GM04503 (cell line): Measurements from ENCODE around the gene UBC.
"Not testable (repeated sequence)": the region's sequence is repeated elsewhere in the genome, so short reads cannot be mapped to it uniquely, and the experiment has no call there.

Experiments
- DNase-seq: peaks from one replicate; pipeline ENCODE4 v3.0.0-alpha.2; 2012; ENCODE audit warnings: low read depth

Gene UBC

GRCh38 chr12:124884587-124885438 lies 29.6 kb downstream of the UBC start:
- DNase-seq = no peak

- no peak for DNase-seq
These were observed 31.0 kb downstream of the UBC start for GRCh38 chr12:124883263-124884130.

- no peak for DNase-seq
These were observed 33.3 kb downstream of the UBC start for GRCh38 chr12:124881123-124881522.

- DNase-seq = not testable (repeated sequence)
These were observed 34.1 kb downstream of the UBC start for GRCh38 chr12:124880335-124880734.

GRCh38 chr12:124878795-124879516 lies 35.5 kb downstream of the UBC start:
- DNase-seq = no peak

- no peak for DNase-seq
These were observed 37.0 kb downstream of the UBC start for GRCh38 chr12:124877423-124877822.

GRCh38 chr12:124876171-124876570 lies 38.3 kb downstream of the UBC start:
- no peak for DNase-seq

- DNase-seq = no peak
These were observed 38.7 kb downstream of the UBC start for GRCh38 chr12:124875803-124876132.

GRCh38 chr12:124874988-124875802 lies 39.3 kb downstream of the UBC start:
- no peak for DNase-seq

GRCh38 chr12:124874188-124874587 lies 40.3 kb downstream of the UBC start:
- DNase-seq = no peak

GRCh38 chr12:124872068-124872719 lies 42.3 kb downstream of the UBC start:
- DNase-seq = no peak

- DNase-seq = no peak
These were observed 43.2 kb downstream of the UBC start for GRCh38 chr12:124871297-124871696.

GRCh38 chr12:124870515-124870914 lies 43.9 kb downstream of the UBC start:
- no peak for DNase-seq

GRCh38 chr12:124869059-124869665 lies 45.3 kb downstream of the UBC start:
- DNase-seq = no peak

- no peak for DNase-seq
These were observed 46.0 kb downstream of the UBC start for GRCh38 chr12:124868252-124869058.

- DNase-seq = no peak
These were observed 47.0 kb downstream of the UBC start for GRCh38 chr12:124867401-124867930.

- DNase-seq = no peak
These were observed 47.5 kb downstream of the UBC start for GRCh38 chr12:124866883-124867400.

GRCh38 chr12:124866195-124866882 lies 48.1 kb downstream of the UBC start:
- DNase-seq = no peak

- no peak for DNase-seq
These were observed 48.7 kb downstream of the UBC start for GRCh38 chr12:124865728-124866127.
